GM21528 (cell line): ENCODE measurements around the gene ZNRF2.

ENCODE experiments used
- ATAC-seq: cut with Tn5 transposase; IDR thresholded peaks from one replicate; pipeline ENCODE4 v1.9.1; 2021; ENCODE audit warnings: mild to moderate bottlenecking, moderate library complexity; ENCODE audit not compliant: unreplicated experiment, low FRiP score

Gene ZNRF2

GRCh38 chr7:30313348-30313747 lies 29.0 kb downstream of the ZNRF2 start:
- ATAC-seq = no peak

- ATAC-seq = no peak
Measured at GRCh38 chr7:30313793-30314192, 29.4 kb downstream of the ZNRF2 start.

- ATAC-seq = no peak
Measured at GRCh38 chr7:30315589-30315988, 31.2 kb downstream of the ZNRF2 start.

GRCh38 chr7:30320392-30320791 lies 36.0 kb downstream of the ZNRF2 start:
- ATAC-seq = no peak

GRCh38 chr7:30321089-30321881 lies 36.9 kb downstream of the ZNRF2 start:
- ATAC-seq = no peak

- no peak for ATAC-seq
Measured at GRCh38 chr7:30321882-30322192, 37.4 kb downstream of the ZNRF2 start.

GRCh38 chr7:30322271-30323005 lies 38.0 kb downstream of the ZNRF2 start:
- ATAC-seq = peak; percentile 74

- peak; percentile 68 for ATAC-seq
Measured at GRCh38 chr7:30323006-30323355, 38.6 kb downstream of the ZNRF2 start.

GRCh38 chr7:30327813-30328212 lies 43.4 kb downstream of the ZNRF2 start:
- ATAC-seq = no peak

GRCh38 chr7:30328381-30328780 lies 44.0 kb downstream of the ZNRF2 start:
- ATAC-seq = no peak

- no peak for ATAC-seq
Measured at GRCh38 chr7:30329716-30330115, 45.3 kb downstream of the ZNRF2 start.

- ATAC-seq = peak; percentile 85
Measured at GRCh38 chr7:30330134-30331111, 46.0 kb downstream of the ZNRF2 start.

- no peak for ATAC-seq
Measured at GRCh38 chr7:30331338-30331737, 46.9 kb downstream of the ZNRF2 start.

- no peak for ATAC-seq
Measured at GRCh38 chr7:30332549-30332948, 48.2 kb downstream of the ZNRF2 start.

GRCh38 chr7:30335763-30336487 lies 51.5 kb downstream of the ZNRF2 start:
- no peak for ATAC-seq

GRCh38 chr7:30344513-30344912 lies 60.1 kb downstream of the ZNRF2 start:
- no peak for ATAC-seq

- ATAC-seq = peak; percentile 11
Measured at GRCh38 chr7:30347226-30348082, 63.1 kb downstream of the ZNRF2 start.

GRCh38 chr7:30348083-30348560 lies 63.7 kb downstream of the ZNRF2 start:
- ATAC-seq = peak; percentile 84

- no peak for ATAC-seq
Measured at GRCh38 chr7:30349170-30349569, 64.8 kb downstream of the ZNRF2 start.
